GM18502 (cell line): ENCODE results near the gene ARHGEF2.
A peak's percentile ranks its signal among the peaks of the same experiment; 100 is the strongest.

Experiments
- ATAC-seq: cut with Tn5 transposase; IDR thresholded peaks from one replicate; pipeline ENCODE4 v1.9.1; 2021; ENCODE audit warnings: mild to moderate bottlenecking; ENCODE audit not compliant: unreplicated experiment, poor library complexity

Gene ARHGEF2

DNA sequence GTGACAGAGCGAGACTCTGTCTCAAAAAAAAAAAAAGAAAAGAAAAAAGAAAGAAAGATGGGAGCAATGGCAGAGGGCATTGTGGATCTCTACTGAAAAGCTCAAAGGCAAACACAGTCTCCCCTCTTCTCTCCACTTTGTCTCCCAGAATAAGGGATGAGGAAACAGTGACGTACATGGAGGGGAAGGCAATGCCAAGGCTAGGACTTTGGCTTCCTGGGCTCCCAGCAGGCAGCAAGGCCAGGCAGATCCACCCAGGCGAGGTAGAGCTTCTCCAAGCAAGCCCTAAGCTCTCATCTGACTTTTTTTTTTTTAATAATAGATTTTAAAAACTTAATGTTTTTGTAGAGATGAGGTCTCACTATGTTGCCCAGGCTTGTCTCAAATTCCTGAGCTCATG lies 4.6 kb downstream of the ARHGEF2 start:
- no peak for ATAC-seq

- no peak for ATAC-seq
Measured at GRCh38 chr1:155971910-155972809, 6.2 kb downstream of the ARHGEF2 start.

GRCh38 chr1:155970531-155971167 lies 7.7 kb downstream of the ARHGEF2 start:
- ATAC-seq = peak; percentile 62

DNA sequence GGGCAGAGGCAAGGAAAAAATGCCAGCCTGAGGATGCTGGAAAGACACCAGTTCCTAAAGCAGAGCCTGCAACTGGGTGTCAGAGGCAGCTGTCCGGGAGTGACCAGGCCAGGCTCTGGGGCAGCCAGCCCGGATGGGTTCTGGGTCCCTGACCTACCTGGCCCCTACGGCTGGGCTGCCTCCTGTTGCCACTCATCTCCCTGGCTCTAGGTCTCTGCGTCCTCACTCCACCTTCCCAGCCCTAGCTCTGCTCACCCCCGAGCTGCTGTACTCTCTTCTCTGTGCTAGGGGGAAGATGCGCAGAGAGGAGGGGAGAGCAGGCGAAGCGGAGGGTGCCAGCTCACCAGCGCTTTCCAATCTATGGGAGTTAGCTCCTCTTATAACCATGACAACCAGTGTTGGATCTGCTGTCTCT lies 9.0 kb downstream of the ARHGEF2 start:
- no peak for ATAC-seq

DNA sequence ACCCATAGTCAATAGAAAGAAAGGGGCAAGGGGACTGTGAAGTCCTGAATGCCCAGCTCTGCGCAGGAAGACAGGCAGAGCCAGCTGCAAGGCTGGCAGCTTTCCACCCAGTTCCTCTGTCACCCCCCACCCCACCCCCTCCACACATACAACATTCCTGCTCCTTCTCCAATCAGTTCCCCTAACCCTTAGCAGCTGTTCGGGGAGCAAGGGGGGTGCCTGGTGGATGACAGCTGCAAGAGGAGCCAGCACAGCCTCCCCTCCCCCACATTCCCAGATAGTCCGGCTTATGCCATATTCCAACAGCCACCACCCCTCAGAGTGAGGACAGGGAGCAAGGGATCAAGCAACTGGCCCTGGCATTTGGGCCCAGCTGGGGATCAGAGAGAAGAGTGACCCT lies 9.7 kb downstream of the ARHGEF2 start:
- no peak for ATAC-seq

- no peak for ATAC-seq
Measured at GRCh38 chr1:155968051-155968400, 10.3 kb downstream of the ARHGEF2 start.

- no peak for ATAC-seq
Measured at GRCh38 chr1:155967341-155968050, 10.9 kb downstream of the ARHGEF2 start.

DNA sequence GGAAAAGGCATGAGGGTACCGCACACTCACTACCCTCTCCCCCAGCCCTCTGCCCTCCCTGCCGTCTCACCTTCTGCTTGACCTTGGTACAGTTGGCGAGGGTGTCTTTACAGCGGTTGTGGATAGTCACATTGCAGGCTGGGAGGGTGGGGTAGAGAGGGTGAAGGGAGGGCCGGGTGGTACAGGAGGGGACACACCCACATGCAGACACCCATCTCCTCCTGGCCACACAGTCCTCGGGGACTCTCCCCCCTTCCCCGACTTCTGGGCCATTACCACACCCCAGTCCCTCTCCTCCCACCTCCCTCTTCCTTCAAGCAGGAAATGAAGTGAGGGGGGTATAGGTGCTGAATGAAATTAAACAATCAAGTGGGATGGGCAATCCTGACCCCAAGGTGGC lies 11.6 kb downstream of the ARHGEF2 start:
- no peak for ATAC-seq

- no peak for ATAC-seq
Measured at GRCh38 chr1:155966135-155966534, 12.2 kb downstream of the ARHGEF2 start.

- no peak for ATAC-seq
Measured at GRCh38 chr1:155964193-155964592, 14.2 kb downstream of the ARHGEF2 start.

DNA sequence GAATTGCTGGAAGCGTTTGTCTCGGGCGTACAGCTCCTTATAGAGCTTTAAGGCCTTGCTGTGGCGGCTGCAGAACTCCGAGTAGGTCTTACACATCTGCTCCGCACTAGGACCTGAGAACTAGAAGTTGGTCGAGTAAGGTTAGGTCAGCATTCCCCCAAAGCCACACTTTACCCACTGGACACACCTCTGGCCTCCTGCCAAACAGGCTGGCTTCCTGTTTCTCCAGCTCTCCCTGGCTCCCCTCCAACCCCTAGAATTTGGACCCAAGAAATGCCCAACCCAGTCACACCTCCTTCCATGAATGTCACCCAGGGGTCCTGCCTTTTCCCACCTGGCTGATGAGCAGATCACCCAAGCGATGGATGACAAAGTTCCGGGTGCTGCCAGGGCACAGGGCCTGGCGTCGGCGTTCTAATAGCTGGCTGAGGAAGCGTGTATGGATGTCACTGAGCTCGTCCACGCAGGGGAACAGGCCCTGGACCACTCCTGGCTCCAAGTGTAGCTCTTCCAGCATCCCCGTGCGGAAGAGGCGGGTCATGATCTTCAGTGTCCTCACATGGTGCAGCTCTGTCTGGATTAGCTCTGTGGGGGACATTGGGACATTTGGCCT lies 15.6 kb downstream of the ARHGEF2 start:
- ATAC-seq = no peak

DNA sequence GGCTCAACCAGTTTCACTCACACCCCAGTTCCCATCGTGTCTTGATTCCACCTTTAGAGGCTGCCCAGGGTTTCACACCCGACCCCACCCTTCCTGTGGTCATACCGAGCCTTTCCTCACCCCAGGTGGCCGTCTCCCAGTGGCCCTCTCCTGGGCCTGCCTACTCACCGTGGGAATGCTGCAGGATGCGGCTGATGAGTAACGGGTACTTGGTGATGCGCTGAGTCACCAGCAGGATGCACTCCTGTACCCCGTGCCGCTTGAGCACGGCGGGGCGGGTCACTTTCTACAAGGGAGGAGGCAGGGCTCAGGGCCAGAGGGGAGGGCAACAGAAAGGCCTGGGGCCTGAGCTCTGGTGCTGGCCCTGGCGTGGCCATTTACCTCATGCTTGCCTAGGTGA lies 16.4 kb downstream of the ARHGEF2 start:
- no peak for ATAC-seq

- ATAC-seq = no peak
Measured at GRCh38 chr1:155960081-155960745, 18.1 kb downstream of the ARHGEF2 start.

GRCh38 chr1:155957411-155957915 lies 20.9 kb downstream of the ARHGEF2 start:
- no peak for ATAC-seq

DNA sequence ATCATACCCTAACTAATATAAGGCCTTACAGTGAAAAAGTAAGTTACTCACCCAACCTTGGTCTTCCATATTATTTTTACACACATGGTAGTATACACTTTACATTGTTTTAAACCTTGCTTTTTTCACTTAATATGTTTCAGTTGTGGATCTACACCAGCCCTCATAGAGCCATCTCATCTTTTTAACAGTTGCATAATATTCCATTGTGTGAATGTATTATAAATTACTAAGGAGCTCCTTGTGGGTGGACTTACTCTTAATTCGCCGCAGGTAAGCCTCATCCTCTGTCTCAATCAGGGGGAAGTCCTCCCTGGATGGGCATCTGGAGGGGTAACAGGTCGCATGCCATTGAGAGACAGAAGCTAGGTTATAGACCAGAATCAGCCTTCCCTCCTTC lies 23.7 kb downstream of the ARHGEF2 start:
- no peak for ATAC-seq

- no peak for ATAC-seq
Measured at GRCh38 chr1:155952505-155952890, 25.8 kb downstream of the ARHGEF2 start.

GRCh38 chr1:155951753-155952504 lies 26.4 kb downstream of the ARHGEF2 start:
- no peak for ATAC-seq

GRCh38 chr1:155950829-155951228 lies 27.5 kb downstream of the ARHGEF2 start:
- no peak for ATAC-seq

DNA sequence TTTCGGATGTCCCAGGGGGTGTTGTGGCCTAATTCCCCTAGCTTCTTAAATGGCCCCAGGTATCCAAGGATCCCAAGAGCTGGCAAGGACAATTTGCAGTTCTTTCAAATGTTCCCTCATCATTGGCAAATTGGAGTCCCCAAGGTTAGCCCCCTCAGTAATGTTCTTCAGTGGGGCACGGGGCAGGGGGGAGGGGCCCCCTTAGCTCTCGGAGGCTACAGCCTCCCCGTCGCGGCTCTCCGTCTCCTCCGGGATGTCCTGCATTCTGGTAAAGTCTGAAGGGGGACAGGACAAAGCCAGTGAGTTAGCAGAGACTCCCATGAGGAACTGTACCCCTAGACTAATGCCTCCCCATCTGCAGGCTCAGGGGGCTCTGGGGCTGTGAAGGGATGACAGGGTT lies 30.6 kb downstream of the ARHGEF2 start:
- ATAC-seq = no peak
